DMS 273 (cell line): ENCODE data around the gene TRIM62.

Experiments
- DNase-seq: peaks from one replicate; lab custom pipeline; 2025; ENCODE audit not compliant: unreplicated experiment; lab: John Stamatoyannopoulos, UW

TRIM62 gene

GRCh38 chr1:33181921-33182341, at the start of gene TRIM62:
Gene TRIM62, minus strand, starts transcription at chr1:33182043. Its CDS starts 611 bp downstream, at chr1:33181432.
- peak; percentile 97 for DNase-seq

- DNase-seq: no peak
Observed at GRCh38 chr1:33231166-33231565, 49.3 kb upstream of the TRIM62 start.

- peak; percentile 95 for DNase-seq
Observed at GRCh38 chr1:33228935-33229487, 47.2 kb upstream of the TRIM62 start.

GRCh38 chr1:33225586-33225985, 43.7 kb upstream of the TRIM62 start:
- no peak for DNase-seq

- DNase-seq: peak; percentile 16
Observed at GRCh38 chr1:33224166-33224707, 42.4 kb upstream of the TRIM62 start.

GRCh38 chr1:33222381-33222780, 40.5 kb upstream of the TRIM62 start:
- no peak for DNase-seq

- DNase-seq: no peak
Observed at GRCh38 chr1:33221385-33221758, 39.5 kb upstream of the TRIM62 start.

GRCh38 chr1:33220676-33221384, 39.0 kb upstream of the TRIM62 start:
- peak; percentile 70 for DNase-seq

- DNase-seq: peak; percentile 94
Observed at GRCh38 chr1:33219886-33220661, 38.2 kb upstream of the TRIM62 start.

GRCh38 chr1:33211972-33212371, 30.1 kb upstream of the TRIM62 start:
- DNase-seq: no peak

GRCh38 chr1:33206340-33206739, 24.5 kb upstream of the TRIM62 start:
- DNase-seq: no peak

- DNase-seq: no peak
Observed at GRCh38 chr1:33195556-33195955, 13.7 kb upstream of the TRIM62 start.

GRCh38 chr1:33191731-33192275, 10.0 kb upstream of the TRIM62 start:
- no peak for DNase-seq

GRCh38 chr1:33190701-33191100, 8.9 kb upstream of the TRIM62 start:
- DNase-seq: no peak

GRCh38 chr1:33188572-33189275, 6.9 kb upstream of the TRIM62 start:
- no peak for DNase-seq

GRCh38 chr1:33186936-33187335, 5.1 kb upstream of the TRIM62 start:
- DNase-seq: no peak

GRCh38 chr1:33185541-33185940, 3.7 kb upstream of the TRIM62 start:
- no peak for DNase-seq

- DNase-seq: no peak
Observed at GRCh38 chr1:33183306-33183705, 1.5 kb upstream of the TRIM62 start.

- DNase-seq: no peak
Observed at GRCh38 chr1:33182896-33183295, 1.1 kb upstream of the TRIM62 start.

GRCh38 chr1:33182401-33182841, 578 bp upstream of the TRIM62 start:
- DNase-seq: peak; percentile 95
